ENCODE measurements around the gene BICRA.

DNA sequence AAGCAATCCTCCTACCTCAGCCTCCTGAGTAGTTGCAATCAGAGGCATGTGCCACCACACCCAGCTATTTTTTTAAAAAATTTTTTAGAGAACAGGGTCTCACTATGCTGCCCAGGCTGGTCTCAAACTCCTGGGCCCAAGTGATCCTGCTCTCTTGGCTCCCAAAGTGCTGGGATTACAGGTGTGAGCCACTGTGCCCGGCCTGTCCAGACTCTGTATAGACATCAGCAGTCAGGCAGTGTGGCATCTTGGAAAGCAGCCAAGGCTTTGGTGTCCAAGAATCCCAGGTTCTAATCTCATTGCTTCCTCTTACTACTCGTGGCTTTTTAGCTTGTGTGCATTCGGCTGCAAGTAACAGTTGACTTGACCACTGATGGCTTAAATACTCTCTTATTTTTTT, 43.4 kb downstream of the BICRA start:
- no peak for TF ChIP-seq POLR2A (IDR thresholded peaks at IDR 0.05)
- no peak for TF ChIP-seq CTCF (IDR thresholded peaks at IDR 0.05 in 4 of 5, conservative IDR thresholded peaks at IDR 0.05 in 1 of 5)

All from gastrocnemius medialis (tissue), 4 donors.